ENCODE data around the gene MADCAM1. TPM values are rescaled to one million over a fixed set of nuclear protein-coding genes. Genes with fewer than 3 reads are reported as not detected.

Gene MADCAM1
- total RNA-seq, 1 donor from 2014 or later: not detected

DNA sequence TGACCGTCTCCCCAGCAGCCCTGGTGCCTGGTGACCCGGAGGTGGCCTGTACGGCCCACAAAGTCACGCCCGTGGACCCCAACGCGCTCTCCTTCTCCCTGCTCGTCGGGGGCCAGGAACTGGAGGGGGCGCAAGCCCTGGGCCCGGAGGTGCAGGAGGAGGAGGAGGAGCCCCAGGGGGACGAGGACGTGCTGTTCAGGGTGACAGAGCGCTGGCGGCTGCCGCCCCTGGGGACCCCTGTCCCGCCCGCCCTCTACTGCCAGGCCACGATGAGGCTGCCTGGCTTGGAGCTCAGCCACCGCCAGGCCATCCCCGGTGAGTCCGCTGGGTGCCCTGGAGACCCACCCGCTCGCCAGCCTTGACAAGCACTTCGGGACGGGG, 2.2 kb downstream of the MADCAM1 start:
- no peak for DNase-seq (ENCODE audit: low spot score in 2 of 2)
- TF ChIP-seq, protein P1, sequence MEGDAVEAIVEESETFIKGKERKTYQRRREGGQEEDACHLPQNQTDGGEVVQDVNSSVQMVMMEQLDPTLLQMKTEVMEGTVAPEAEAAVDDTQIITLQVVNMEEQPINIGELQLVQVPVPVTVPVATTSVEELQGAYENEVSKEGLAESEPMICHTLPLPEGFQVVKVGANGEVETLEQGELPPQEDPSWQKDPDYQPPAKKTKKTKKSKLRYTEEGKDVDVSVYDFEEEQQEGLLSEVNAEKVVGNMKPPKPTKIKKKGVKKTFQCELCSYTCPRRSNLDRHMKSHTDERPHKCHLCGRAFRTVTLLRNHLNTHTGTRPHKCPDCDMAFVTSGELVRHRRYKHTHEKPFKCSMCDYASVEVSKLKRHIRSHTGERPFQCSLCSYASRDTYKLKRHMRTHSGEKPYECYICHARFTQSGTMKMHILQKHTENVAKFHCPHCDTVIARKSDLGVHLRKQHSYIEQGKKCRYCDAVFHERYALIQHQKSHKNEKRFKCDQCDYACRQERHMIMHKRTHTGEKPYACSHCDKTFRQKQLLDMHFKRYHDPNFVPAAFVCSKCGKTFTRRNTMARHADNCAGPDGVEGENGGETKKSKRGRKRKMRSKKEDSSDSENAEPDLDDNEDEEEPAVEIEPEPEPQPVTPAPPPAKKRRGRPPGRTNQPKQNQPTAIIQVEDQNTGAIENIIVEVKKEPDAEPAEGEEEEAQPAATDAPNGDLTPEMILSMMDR (IDR thresholded peaks at IDR 0.05): no peak
- H3K27me3 ChIP-seq: peaks cover 17% of the 10 kb centered on the region

DNA sequence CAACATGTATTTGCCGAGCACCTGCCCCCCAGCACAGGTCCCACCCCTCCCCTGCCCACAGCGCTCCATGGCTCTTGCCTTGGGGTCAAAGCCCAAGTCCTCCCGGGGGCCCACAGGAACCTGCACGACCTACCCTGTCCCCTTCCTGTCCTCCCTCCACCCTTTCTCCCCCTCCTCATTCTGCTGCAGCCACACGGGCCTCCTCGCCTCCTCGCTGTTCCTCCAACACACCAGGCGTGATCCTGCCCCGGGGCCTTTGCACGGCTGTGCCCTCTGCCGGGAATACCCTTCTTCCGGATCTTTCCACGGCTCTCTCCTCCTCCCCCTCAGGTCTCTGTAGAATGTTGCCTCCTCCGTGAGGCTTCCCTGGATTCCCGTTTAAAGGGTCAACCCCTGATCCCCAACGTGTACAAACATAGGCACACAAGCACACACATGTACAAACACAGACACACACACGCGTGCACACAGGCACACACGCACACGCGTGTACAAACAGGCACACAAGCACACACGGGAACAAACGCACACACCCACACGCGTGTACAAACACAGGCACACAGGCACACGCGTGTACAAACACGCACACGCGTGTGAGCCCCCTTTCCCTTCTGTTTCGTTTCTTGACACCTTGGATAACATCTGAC, 2.8 kb downstream of the MADCAM1 start:
- H3K27ac ChIP-seq: no peak overlapping the region
- H3K9me3 ChIP-seq: no peaks in the 10 kb centered on the region
- peaks cover 0 to 4% of the 10 kb centered on the region in 2 donors for H3K4me1 ChIP-seq
- H3K27me3 ChIP-seq: peaks cover 17% of the 10 kb centered on the region
- H3K36me3 ChIP-seq: no peaks in the 10 kb centered on the region
- intact Hi-C loops (cut with DNase I): no loop called here
- TF ChIP-seq, protein P1 (IDR thresholded peaks at IDR 0.05): no peak
- no peak overlapping the region for H3K4me3 ChIP-seq
- DNase-seq (ENCODE audit: low spot score in 2 of 2): no peak

More for the DNA sequence above, 2.2 kb downstream of the MADCAM1 start:
- H3K36me3 ChIP-seq: no peaks in the 10 kb centered on the region
- intact Hi-C loops (cut with DNase I): no loop called here
- H3K27ac ChIP-seq: no peak overlapping the region
- H3K9me3 ChIP-seq: no peaks in the 10 kb centered on the region
- peaks cover 0 to 4% of the 10 kb centered on the region in 2 donors for H3K4me1 ChIP-seq
- no peak overlapping the region for H3K4me3 ChIP-seq

GRCh38 chr19:501646-502045, 5.4 kb downstream of the MADCAM1 start:
- no peaks in the 10 kb centered on the region for H3K9me3 ChIP-seq
- no peaks in the 10 kb centered on the region for H3K36me3 ChIP-seq
- intact Hi-C loops (cut with DNase I): loop anchor here (10.0 kb wide), 1 partner anchor 157 kb away; the partner anchor contains the start of gene MIER2
- TF ChIP-seq, protein P1 (IDR thresholded peaks at IDR 0.05): no peak
- no peak overlapping the region for H3K27ac ChIP-seq
- H3K27me3 ChIP-seq: peaks cover 17% of the 10 kb centered on the region
- H3K4me1 ChIP-seq: peaks cover 0 to 4% of the 10 kb centered on the region in 2 donors
- H3K4me3 ChIP-seq: no peak overlapping the region
- no peak for DNase-seq (ENCODE audit: low spot score in 2 of 2)

GRCh38 chr19:504616-505015, 8.3 kb downstream of the MADCAM1 start:
- Histone ChIP-seq H3K4me3 (no peak overlapping the region), H3K4me1 (peaks cover 0 to 9% of the 10 kb centered on the region in 2 donors), H3K36me3 (peaks cover 4 to 5% of the 10 kb centered on the region in 2 donors), H3K27me3 (no peaks in the 10 kb centered on the region), H3K27ac (no peak overlapping the region), H3K9me3 (no peaks in the 10 kb centered on the region)
- intact Hi-C loops (cut with DNase I): loop anchor here (10.0 kb wide), 1 partner anchor 160 kb away; the partner anchor contains the start of gene MIER2
- TF ChIP-seq, protein P1 (IDR thresholded peaks at IDR 0.05): no peak
- no peak for DNase-seq (ENCODE audit: low spot score in 2 of 2)

- Histone ChIP-seq H3K27me3 (no peaks in the 10 kb centered on the region), H3K4me3 (peak overlapping the region; percentile 74 to 93), H3K4me1 (peaks cover 0 to 9% of the 10 kb centered on the region in 2 donors), H3K36me3 (peaks cover 4 to 6% of the 10 kb centered on the region in 2 donors), H3K9me3 (no peaks in the 10 kb centered on the region), H3K27ac (peak overlapping the region; percentile 92 to 93)
- intact Hi-C loops (cut with DNase I): loop anchor here (1.0 to 10.0 kb wide), 4 partner anchors 17 to 162 kb away; partner anchors contain the start of genes BSG, CDC34 and MIER2
- DNase-seq (ENCODE audit: low spot score in 2 of 2): peak; percentile 97 to 99
- TF ChIP-seq, protein P1 (IDR thresholded peaks at IDR 0.05): peak; percentile 96 to 97 (median 96)
Measured at GRCh38 chr19:506404-507285, 10.4 kb downstream of the MADCAM1 start.

Measured in ascending aorta (tissue), 2 donors.